CD4-positive, alpha-beta T cell (primary cell): Measurements from ENCODE around the gene ATP8B3. TPM values are rescaled to one million over a fixed set of nuclear protein-coding genes. Genes with fewer than 3 reads are reported as not detected.

Experiments
- ATAC-seq: fragments of 200-7000 bp; cut with Tn5 transposase; one replicate; pipeline ENCODE4 v1.10.0; 2022; ENCODE audit warnings: mild to moderate bottlenecking; ENCODE audit not compliant: poor library complexity
- CTCF ChIA-PET: fragments of 350-600 bp; sonication (Branson Sonifier 250); formaldehyde crosslinking; loops from one replicate; lab custom pipeline; 2021; ENCODE audit warnings: antibody characterized with exemption, inconsistent platforms; lab: Charles Lee
- POLR2A ChIA-PET: fragments of 350-600 bp; sonication (Branson Sonifier 250); formaldehyde crosslinking; loops from one replicate; lab custom pipeline; 2021; ENCODE audit warnings: antibody characterized with exemption, inconsistent platforms; lab: Charles Lee
- DNase-seq, 14 experiments: peaks; one replicate each; pipeline ENCODE4 v3.0.0-alpha.2; 2013 to 2020; ENCODE audit warnings: mixed read lengths in 2 of 14
- H3K27ac ChIP-seq, 2 donors: one replicate each; pipeline versions ENCODE4 v1.5.1 to v1.7.0; 2013; ENCODE audit warnings: low read length in 2 of 2, low read depth in 1 of 2, mild to moderate bottlenecking in 1 of 2
- H3K27me3 ChIP-seq, 2 experiments: 1 replicate in 1 of 2; 2 replicates in 1 of 2; pipeline versions ENCODE4 v1.6.1 to v1.7.0; 2013; ENCODE audit warnings: low read length in 2 of 2, control low read depth in 1 of 2, mild to moderate bottlenecking in 1 of 2, moderate library complexity in 1 of 2; ENCODE audit not compliant: insufficient read depth in 2 of 2, control insufficient read depth in 1 of 2
- H3K36me3 ChIP-seq: one replicate; pipeline ENCODE4 v1.6.1; 2013; ENCODE audit warnings: low read length, control low read depth; ENCODE audit not compliant: insufficient read depth
- H3K4me1 ChIP-seq: one replicate; pipeline ENCODE4 v1.6.1; 2013; ENCODE audit warnings: low read length, control low read depth; ENCODE audit not compliant: insufficient read depth
- H3K4me3 ChIP-seq: one replicate; pipeline ENCODE4 v1.5.1; 2013; ENCODE audit warnings: mild to moderate bottlenecking, low read length, moderate library complexity
- H3K9me3 ChIP-seq, 2 experiments: 1 replicate in 1 of 2; 2 replicates in 1 of 2; pipeline versions ENCODE4 v1.6.1 to v1.7.0; 2013; ENCODE audit warnings: low read length in 2 of 2, mild to moderate bottlenecking in 2 of 2, control low read depth in 1 of 2, moderate library complexity in 1 of 2; ENCODE audit not compliant: control insufficient read depth in 1 of 2, insufficient read depth in 1 of 2
- H3K27ac Mint-ChIP-seq: one replicate; pipeline ENCODE4 v1.8.0; 2020; ENCODE audit warnings: mixed read lengths
- H3K27me3 Mint-ChIP-seq: one replicate; pipeline ENCODE4 v1.8.0; 2021; ENCODE audit warnings: mixed read lengths
- H3K36me3 Mint-ChIP-seq: one replicate; pipeline ENCODE4 v1.8.0; 2021; ENCODE audit warnings: low read depth, mixed read lengths
- H3K4me1 Mint-ChIP-seq: one replicate; pipeline ENCODE4 v1.8.0; 2021; ENCODE audit warnings: low read depth, mixed read lengths
- H3K4me3 Mint-ChIP-seq: one replicate; pipeline ENCODE4 v1.8.0; 2020; ENCODE audit warnings: mild to moderate bottlenecking, mixed read lengths
- H3K9me3 Mint-ChIP-seq: one replicate; pipeline ENCODE4 v1.8.0; 2020; ENCODE audit warnings: mixed read lengths
- intact Hi-C, 2 experiments: fragments of 100-400 bp; cut with DNase I in 1 of 2; cut with micrococcal nuclease in 1 of 2; formaldehyde crosslinking; loops; one replicate each; pipeline versions ENCODE4 v1.15.1 to v1.9.0; 2023 to 2025; cut with DNase I, micrococcal nuclease
- total RNA-seq, 174 experiments: library from RNA in 2 of 174; stranded (reverse) in 2 of 174; gene quantifications; one replicate each; pipeline ENCODE4 v1.2.3 and lab custom pipeline; 2021 to 2026
- TF ChIP-seq, protein P1 (sequence below): fragments of 200-600 bp; IDR thresholded peaks from one replicate; pipeline ENCODE4 v1.8.0; 2022; ENCODE audit warnings: antibody characterized with exemption, mild to moderate bottlenecking

The ATP8B3 gene
- total RNA-seq, 2 experiments from 2014 or later = 2.5 to 3.2 TPM

DNA sequence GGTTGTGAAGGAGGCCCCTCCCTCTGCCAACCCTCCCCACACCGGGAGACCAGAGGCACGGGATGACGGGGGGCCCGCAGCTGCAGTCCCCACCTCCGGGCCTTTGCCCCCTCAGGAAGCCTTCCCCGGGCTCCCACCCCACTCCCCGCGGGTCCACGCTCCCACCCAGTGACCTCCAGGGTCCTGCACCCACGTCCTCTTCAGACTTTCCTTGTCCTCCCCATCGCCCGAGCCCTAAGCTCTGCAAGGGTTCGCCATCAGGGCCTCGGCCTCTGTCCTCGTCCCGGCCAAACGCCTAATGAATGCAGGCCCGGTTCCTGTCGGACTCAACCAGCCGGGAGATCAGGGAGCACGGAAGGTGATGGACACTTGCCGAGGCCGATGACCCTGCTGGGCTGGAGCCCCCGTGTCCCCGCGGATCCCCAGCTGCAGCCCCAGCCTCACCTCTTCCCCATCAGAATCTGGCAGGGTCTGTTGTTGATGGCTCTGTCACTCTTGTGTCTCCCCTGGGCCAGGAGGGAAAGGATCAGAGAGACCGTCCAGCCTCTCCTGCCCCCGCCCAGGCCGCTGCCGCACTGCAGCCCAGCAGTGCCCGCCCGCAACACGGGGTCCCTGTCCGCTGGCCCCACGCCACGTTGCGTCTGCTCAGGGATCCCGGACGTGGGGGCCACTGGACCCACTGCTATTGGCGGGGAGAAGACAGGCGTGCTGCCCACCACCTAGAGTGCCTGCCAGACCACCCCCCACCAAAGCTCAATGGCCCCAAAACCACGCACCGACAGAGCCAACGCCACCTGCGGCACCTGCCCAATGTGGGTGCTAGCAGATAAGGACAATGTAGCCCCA, 5.7 kb downstream of the ATP8B3 start:
- Mint-ChIP-seq H3K36me3 (no peaks in the 10 kb centered on the region), H3K27ac (no peak overlapping the region), H3K27me3 (no peaks in the 10 kb centered on the region), H3K4me3 (no peak overlapping the region), H3K4me1 (no peaks in the 10 kb centered on the region), H3K9me3 (no peaks in the 10 kb centered on the region)
- H3K27me3 ChIP-seq = no peaks in the 10 kb centered on the region
- ChIA-PET POLR2A (no interaction called here), CTCF (interaction anchor here (0.5 kb wide), 1 partner anchor 84 kb away, joined by 3 read pairs; no protein-coding TSS in a partner anchor)
- no peaks in the 10 kb centered on the region for H3K9me3 ChIP-seq
- H3K27ac ChIP-seq = no peak overlapping the region
- peaks cover 4% of the 10 kb centered on the region for H3K4me1 ChIP-seq
- no peak for DNase-seq
- no peak overlapping the region for H3K4me3 ChIP-seq
- H3K36me3 ChIP-seq = peaks cover 2% of the 10 kb centered on the region
- TF ChIP-seq, protein P1, sequence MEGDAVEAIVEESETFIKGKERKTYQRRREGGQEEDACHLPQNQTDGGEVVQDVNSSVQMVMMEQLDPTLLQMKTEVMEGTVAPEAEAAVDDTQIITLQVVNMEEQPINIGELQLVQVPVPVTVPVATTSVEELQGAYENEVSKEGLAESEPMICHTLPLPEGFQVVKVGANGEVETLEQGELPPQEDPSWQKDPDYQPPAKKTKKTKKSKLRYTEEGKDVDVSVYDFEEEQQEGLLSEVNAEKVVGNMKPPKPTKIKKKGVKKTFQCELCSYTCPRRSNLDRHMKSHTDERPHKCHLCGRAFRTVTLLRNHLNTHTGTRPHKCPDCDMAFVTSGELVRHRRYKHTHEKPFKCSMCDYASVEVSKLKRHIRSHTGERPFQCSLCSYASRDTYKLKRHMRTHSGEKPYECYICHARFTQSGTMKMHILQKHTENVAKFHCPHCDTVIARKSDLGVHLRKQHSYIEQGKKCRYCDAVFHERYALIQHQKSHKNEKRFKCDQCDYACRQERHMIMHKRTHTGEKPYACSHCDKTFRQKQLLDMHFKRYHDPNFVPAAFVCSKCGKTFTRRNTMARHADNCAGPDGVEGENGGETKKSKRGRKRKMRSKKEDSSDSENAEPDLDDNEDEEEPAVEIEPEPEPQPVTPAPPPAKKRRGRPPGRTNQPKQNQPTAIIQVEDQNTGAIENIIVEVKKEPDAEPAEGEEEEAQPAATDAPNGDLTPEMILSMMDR = no peak
- intact Hi-C loops = no loop called here
- no peak for ATAC-seq

DNA sequence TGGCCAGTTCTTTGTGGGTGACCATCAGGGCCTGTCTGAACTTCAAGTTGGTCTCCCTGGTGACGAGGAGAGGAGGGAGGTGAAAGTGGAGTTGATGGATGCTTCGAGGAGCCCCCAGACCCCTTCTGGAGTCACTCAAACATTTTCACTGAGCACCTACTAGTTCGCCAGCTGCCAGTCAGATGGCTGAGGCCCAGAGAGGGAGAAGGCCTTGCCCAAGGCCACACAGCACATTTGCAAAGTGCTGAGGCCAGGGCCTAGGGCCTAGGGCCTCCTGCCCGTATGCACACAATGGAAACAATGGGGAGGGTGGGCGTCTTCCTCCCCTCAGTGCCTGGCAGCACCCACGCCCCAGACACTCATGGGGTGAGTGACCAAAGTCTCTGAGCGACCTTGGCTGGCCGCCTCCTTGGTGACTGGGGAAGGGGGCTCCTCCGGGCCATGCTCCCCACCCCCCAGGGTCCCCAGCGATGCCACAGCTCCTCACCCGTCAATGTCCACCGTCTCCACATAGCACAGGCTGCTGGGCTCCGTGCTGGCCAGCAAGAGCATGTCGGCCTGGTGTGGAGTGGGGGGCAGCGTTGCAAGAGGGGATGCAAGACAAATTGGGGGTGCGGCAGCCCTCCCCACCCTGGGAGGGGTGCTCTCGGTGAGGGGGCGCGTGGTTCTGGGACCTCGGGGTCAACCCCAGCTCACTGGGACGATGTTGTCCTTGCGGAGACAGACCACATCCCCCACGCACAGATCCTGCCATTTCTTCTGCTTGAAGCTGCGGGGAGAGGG, 6.5 kb downstream of the ATP8B3 start:
- no peak for DNase-seq
- no peaks in the 10 kb centered on the region for H3K4me1 Mint-ChIP-seq
- TF ChIP-seq, protein P1 = no peak
- Histone ChIP-seq H3K9me3 (no peaks in the 10 kb centered on the region), H3K36me3 (peaks cover 2% of the 10 kb centered on the region), H3K4me1 (no peaks in the 10 kb centered on the region), H3K27ac (no peak overlapping the region), H3K4me3 (no peak overlapping the region), H3K27me3 (no peaks in the 10 kb centered on the region)
- H3K9me3 Mint-ChIP-seq = no peaks in the 10 kb centered on the region
- intact Hi-C loops = no loop called here
- CTCF ChIA-PET = interaction anchor here (0.5 kb wide), 1 partner anchor 85 kb away, joined by 3 read pairs; no protein-coding TSS in a partner anchor
- H3K27ac Mint-ChIP-seq = no peak overlapping the region
- ATAC-seq = no peak
- no peaks in the 10 kb centered on the region for H3K36me3 Mint-ChIP-seq
- H3K27me3 Mint-ChIP-seq = no peaks in the 10 kb centered on the region
- no peak overlapping the region for H3K4me3 Mint-ChIP-seq
- POLR2A ChIA-PET = no interaction called here

DNA sequence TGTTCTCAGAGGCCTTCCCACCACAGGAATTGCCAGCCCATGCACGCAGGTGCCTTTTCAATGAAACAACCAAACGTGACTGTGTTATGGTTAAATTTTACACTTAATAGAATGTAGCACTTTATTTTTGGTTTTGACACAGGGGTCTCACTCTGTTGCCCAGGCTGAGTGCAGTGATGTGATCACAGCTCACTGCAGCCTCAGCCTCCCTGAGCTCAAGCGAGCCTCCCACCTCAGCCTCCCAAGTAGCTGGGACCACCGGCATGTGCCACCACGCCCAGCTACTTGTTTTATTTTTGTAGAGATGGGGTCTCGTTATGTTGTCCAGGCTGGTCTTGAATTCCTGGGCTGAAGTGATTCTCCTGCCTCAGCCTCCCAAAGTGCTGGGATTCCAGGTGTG, 7.2 kb downstream of the ATP8B3 start:
- no peak for DNase-seq
- Histone ChIP-seq H3K27ac (no peak overlapping the region), H3K4me1 (no peaks in the 10 kb centered on the region), H3K4me3 (no peak overlapping the region), H3K36me3 (peaks cover 2% of the 10 kb centered on the region), H3K27me3 (no peaks in the 10 kb centered on the region), H3K9me3 (no peaks in the 10 kb centered on the region)
- ATAC-seq = no peak
- H3K27ac Mint-ChIP-seq = no peak overlapping the region
- H3K4me1 Mint-ChIP-seq = no peaks in the 10 kb centered on the region
- no peaks in the 10 kb centered on the region for H3K9me3 Mint-ChIP-seq
- CTCF ChIA-PET = no interaction called here
- TF ChIP-seq, protein P1 = no peak
- no peaks in the 10 kb centered on the region for H3K36me3 Mint-ChIP-seq
- POLR2A ChIA-PET = no interaction called here
- H3K4me3 Mint-ChIP-seq = no peak overlapping the region
- intact Hi-C loops = no loop called here
- H3K27me3 Mint-ChIP-seq = no peaks in the 10 kb centered on the region
